HG03060 (cell line): ENCODE results near the gene DENND4A.
A peak's percentile ranks its signal among the peaks of the same experiment; 100 is the strongest.

Experiments
- ATAC-seq: cut with Tn5 transposase; IDR thresholded peaks from one replicate; pipeline ENCODE4 v1.9.1; 2021; ENCODE audit warnings: low read depth, moderate number of reproducible peaks; ENCODE audit not compliant: unreplicated experiment

DENND4A gene

GRCh38 chr15:65610871-65611718 is 181.0 kb downstream of the DENND4A start, which contains the start of gene INTS14:
INTS14 (minus strand) TSS chr15:65611131; CDS start chr15:65607380, 3,751 bp downstream.
- ATAC-seq = peak; percentile 75
